ENCODE measurements around the gene OR8B4.
"Not testable (repeated sequence)": the region's sequence is repeated elsewhere in the genome, so short reads cannot be mapped to it uniquely, and the experiment has no call there.

The OR8B4 gene

GRCh38 chr11:124424384-124424921 lies at the start of gene OR8B4:
Gene OR8B4, minus strand, starts transcription at chr11:124424871. Its CDS starts 0 bp downstream, at chr11:124424871.
- DNase-seq (ENCODE audit: low read depth in 2 of 2): no peak

GRCh38 chr11:124474079-124474478 lies 49.4 kb upstream of the OR8B4 start:
- DNase-seq (ENCODE audit: low read depth in 2 of 2): no peak

DNA sequence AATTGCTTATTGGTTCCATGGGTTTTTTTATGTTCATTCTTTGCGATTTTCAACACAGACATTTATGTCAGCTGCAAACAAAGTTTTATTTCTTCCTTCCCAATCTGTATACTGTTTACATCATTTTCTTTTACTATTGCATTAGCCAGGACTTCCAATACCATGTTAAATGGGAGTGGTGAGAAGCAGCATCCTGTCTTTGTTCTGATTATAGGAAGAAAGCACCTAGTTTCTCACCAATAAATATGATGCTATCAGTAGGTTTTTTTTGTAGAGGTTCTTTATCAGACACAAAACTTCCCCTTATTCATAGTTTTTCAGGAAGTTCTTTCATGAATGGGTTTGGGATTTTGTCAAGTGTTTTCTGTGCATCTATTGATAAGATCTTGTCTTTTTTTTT lies 48.8 kb upstream of the OR8B4 start:
- no peak for DNase-seq (ENCODE audit: low read depth in 2 of 2)

DNA sequence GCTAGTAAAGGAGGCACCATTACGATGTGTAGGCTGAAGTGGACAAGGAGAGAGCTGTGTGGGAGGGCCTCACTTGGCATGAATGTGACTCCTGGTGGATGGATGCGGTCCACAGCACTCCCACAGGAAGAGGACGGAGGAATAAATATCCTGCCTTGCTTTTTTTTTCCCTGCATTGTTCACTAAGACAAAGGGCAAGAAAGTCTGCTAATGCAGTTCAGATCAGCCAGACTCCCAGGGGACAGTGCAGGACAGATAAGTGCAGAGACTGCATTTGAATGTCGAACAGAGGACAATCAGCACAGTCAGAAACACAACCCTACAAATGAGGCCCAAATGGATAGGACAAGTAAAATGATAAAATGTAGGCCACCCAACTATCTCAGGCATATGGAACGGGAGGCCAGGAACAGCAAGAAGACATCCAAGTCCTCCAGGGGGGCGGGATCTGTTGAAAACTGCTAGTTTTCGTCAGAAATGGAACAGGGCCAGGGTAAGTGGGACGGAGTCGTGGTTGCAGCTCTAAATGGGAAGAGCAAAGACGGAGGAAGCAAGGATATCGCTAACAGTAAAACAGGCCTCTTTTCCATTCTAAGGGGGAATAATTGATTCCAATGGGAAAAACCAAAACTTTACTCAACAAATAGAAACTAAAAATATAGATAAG lies 46.0 kb upstream of the OR8B4 start:
- no peak for DNase-seq (ENCODE audit: low read depth in 2 of 2)

DNA sequence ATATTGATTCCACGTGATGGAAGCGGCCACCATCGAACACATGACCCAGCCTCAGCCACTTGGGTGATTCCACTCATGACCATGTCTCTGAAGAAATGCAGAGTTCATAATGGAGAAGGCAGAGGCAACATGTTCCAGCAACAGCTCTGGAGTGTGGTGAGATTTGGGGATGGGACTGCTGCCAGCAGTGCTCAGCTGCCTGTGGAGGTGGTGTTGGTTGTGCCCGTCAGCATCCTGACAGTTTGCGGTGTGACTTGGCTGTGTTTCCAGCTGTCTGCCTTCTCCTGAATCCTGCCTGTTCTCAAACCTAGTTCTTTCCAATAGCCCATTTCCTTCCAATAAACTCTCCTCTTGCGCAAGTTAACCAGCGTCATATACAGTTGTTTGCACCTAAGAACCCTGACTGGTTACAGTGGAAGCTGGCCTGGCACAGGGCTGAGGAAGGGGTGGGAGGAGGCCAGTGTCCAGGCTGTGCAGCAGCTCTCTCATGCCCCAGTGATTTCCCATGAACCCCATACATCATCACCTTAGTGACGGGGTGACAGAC lies 42.8 kb upstream of the OR8B4 start:
- no peak for DNase-seq (ENCODE audit: low read depth in 2 of 2)

GRCh38 chr11:124465368-124465767 lies 40.7 kb upstream of the OR8B4 start:
- DNase-seq (ENCODE audit: low read depth in 2 of 2): no peak

- DNase-seq (ENCODE audit: low read depth in 2 of 2): no peak
Measured at GRCh38 chr11:124463990-124464389, 39.3 kb upstream of the OR8B4 start.

DNA sequence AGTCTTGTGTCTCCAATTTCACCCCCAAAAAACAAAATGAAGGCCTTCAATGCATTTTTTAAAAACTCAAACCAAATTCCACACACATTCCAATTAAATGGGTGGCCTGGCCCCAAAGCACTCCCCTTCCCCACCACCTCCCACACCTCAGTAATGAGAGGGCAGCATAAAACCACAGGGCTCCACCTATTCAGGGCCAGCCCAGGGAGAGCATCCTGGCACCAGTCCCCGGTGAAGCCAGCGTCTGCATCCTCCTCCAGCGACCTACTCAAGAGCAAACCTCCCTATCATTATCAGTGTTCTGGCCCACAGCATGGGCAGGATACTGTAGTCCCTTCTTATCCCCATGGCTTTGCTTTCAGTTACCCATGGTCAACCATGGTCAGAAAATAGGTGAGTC lies 38.7 kb upstream of the OR8B4 start:
- DNase-seq (ENCODE audit: low read depth in 2 of 2): no peak

DNA sequence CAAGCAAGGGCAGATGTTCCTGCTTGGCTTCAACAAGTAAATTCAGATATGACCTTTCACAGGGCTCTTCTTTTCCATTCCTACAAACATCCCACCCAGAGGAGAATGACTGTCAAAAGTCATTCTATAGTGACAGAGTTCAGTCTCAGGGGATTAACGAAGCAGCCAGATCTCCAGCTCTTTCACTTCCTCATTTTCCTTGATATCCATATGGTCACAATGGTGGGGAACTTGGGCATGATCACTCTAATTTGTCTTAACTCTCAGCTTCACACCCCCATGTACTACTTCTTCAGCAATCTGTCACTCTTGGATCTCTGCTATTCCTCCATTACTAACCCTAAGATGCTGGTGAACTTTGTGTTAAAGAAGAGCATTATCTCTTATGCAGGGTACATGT lies 35.8 kb upstream of the OR8B4 start:
- DNase-seq (ENCODE audit: low read depth in 2 of 2): no peak

GRCh38 chr11:124459379-124459778 lies 34.7 kb upstream of the OR8B4 start:
- DNase-seq (ENCODE audit: low read depth in 2 of 2): not testable (repeated sequence)

DNA sequence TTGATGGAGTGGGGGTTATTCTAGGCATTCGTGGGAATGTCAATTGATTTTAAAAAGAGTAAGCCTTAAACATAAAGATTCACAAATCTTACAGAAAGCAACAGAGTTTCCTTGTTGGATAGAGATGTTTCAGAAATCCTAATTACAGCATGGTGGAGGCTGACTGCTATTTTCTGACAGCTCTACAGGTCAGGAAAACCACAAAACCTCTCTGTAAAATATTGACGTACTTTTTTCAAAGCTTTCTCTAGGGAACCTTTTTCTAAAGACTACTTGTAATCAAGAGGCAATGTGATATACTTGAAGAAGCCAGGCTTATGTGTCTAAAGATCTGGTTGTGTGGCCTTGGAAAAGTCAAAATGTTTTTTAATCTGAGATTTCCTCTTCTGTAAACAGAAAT lies 29.9 kb upstream of the OR8B4 start:
- DNase-seq (ENCODE audit: low read depth in 2 of 2): no peak

GRCh38 chr11:124446916-124447315 lies 22.2 kb upstream of the OR8B4 start:
- DNase-seq (ENCODE audit: low read depth in 2 of 2): no peak

- DNase-seq (ENCODE audit: low read depth in 2 of 2): no peak
Measured at GRCh38 chr11:124445646-124446150, 21.0 kb upstream of the OR8B4 start, which contains the start of gene OR8B8. Gene OR8B8, minus strand, starts transcription at chr11:124445696. Its CDS starts 4,611 bp downstream, at chr11:124441085.

- DNase-seq (ENCODE audit: low read depth in 2 of 2): no peak
Measured at GRCh38 chr11:124442847-124443246, 18.2 kb upstream of the OR8B4 start.

- no peak for DNase-seq (ENCODE audit: low read depth in 2 of 2)
Measured at GRCh38 chr11:124442442-124442841, 17.8 kb upstream of the OR8B4 start.

- no peak for DNase-seq (ENCODE audit: low read depth in 2 of 2)
Measured at GRCh38 chr11:124441519-124441918, 16.8 kb upstream of the OR8B4 start.

- DNase-seq (ENCODE audit: low read depth in 2 of 2): no peak
Measured at GRCh38 chr11:124441081-124441480, 16.4 kb upstream of the OR8B4 start.

GRCh38 chr11:124440608-124441007 lies 15.9 kb upstream of the OR8B4 start:
- no peak for DNase-seq (ENCODE audit: low read depth in 2 of 2)

- DNase-seq (ENCODE audit: low read depth in 2 of 2): no peak
Measured at GRCh38 chr11:124434699-124435098, 10.0 kb upstream of the OR8B4 start.

DNA sequence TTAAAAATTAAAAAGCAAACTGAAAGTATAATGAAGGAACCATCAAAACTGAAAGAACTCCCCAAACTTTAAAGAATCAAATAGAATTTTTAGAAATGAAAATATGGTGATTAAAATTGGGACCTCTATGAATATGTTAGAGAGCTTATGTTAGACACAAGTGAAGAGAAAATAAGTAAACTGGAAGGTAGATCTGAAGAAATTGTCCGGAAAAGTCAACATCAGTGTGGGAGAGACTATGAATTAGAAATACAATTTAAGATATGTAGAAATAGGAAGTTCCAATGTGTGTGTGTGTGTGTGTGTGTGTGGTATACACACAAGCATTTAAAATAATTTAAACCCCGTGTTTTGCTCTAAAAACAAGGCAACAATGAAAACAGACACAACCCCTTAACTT lies 4.9 kb upstream of the OR8B4 start:
- DNase-seq (ENCODE audit: low read depth in 2 of 2): no peak

- DNase-seq (ENCODE audit: low read depth in 2 of 2): no peak
Measured at GRCh38 chr11:124421043-124421442, 3.6 kb downstream of the OR8B4 start.

GRCh38 chr11:124415356-124415923 lies 9.2 kb downstream of the OR8B4 start:
- DNase-seq (ENCODE audit: low read depth in 2 of 2): no peak

DNA sequence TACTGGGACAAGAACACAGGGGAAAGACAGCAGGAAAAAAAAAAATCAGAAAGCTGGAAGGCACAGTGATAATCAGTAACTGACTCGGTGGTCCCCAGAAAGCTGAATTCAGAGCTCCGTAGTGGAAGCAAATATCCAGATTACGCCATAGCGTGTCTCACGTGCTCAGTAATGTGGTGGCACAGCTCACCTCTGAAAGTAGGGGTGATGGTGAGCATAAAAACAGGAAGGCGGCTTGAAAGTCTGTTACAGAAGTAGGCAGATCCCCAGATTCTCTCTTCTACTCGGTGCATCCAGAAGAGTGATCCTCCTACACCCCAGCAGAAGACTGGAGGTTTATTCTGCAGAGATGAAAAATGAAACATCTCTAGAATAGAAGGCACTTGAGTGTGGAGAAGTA lies 14.8 kb downstream of the OR8B4 start:
- no peak for DNase-seq (ENCODE audit: low read depth in 2 of 2)

Data from activated CD8-positive, alpha-beta memory T cell treated with anti-CD3 and anti-CD28 coated beads for 4 hours (primary cell).